Coronary artery (tissue), 2 donors: ENCODE measurements around the gene RBM14.
"Not testable (repeated sequence)": the region's sequence is repeated elsewhere in the genome, so short reads cannot be mapped to it uniquely, and the experiment has no call there.

Experiments used
- DNase-seq: peaks from one replicate; pipeline ENCODE4 v3.0.0-alpha.2; 2017; ENCODE audit warnings: low spot score
- H3K27ac ChIP-seq, 2 donors: fragments of 200-600 bp; sonication (generic); one replicate each; pipeline ENCODE4 v1.5.1; 2016 to 2019
- H3K4me3 ChIP-seq: fragments of 200-600 bp; sonication (generic); 2 replicates; pipeline ENCODE4 v1.5.1; 2016; ENCODE audit warnings: mild to moderate bottlenecking, moderate library complexity
- CTCF ChIP-seq: fragments of 200-600 bp; sonication (generic); IDR thresholded peaks from one replicate; pipeline ENCODE4 v1.5.1; 2019; ENCODE audit warnings: antibody characterized with exemption

The RBM14 gene

GRCh38 chr11:66636411-66636810, 20.0 kb downstream of the RBM14 start:
- DNase-seq: no peak
- H3K27ac ChIP-seq: no peak overlapping the region
- TF ChIP-seq CTCF: no peak
- H3K4me3 ChIP-seq: no peak overlapping the region

GRCh38 chr11:66637557-66638176, 21.2 kb downstream of the RBM14 start:
- Histone ChIP-seq H3K4me3 (peak overlapping the region; percentile 89), H3K27ac (peak overlapping the region; percentile 50 to 80)
- no peak for TF ChIP-seq CTCF
- DNase-seq: no peak

- Histone ChIP-seq H3K27ac (peak within 1 kb of the TSS; percentile 75 to 84), H3K4me3 (peak within 1 kb of the TSS; percentile 89)
- TF ChIP-seq CTCF: no peak
- DNase-seq: peak; percentile 99
These were observed 22.0 kb downstream of the RBM14 start, which contains the start of gene RBM4 for GRCh38 chr11:66638177-66639065. TSS of gene RBM4 (plus strand) at chr11:66638703. CDS start at chr11:66639712, 1,009 bp downstream.

GRCh38 chr11:66639066-66639813, 22.8 kb downstream of the RBM14 start:
- TF ChIP-seq CTCF: no peak
- peak overlapping the region; percentile 75 to 84 for H3K27ac ChIP-seq
- DNase-seq: no peak
- H3K4me3 ChIP-seq: peak overlapping the region; percentile 89

- H3K4me3 ChIP-seq: peak overlapping the region; percentile 89
- H3K27ac ChIP-seq: not testable (repeated sequence)
These were observed 23.4 kb downstream of the RBM14 start for GRCh38 chr11:66639814-66640340.

GRCh38 chr11:66641834-66642233, 25.4 kb downstream of the RBM14 start:
- no peak for DNase-seq
- H3K4me3 ChIP-seq: peak overlapping the region; percentile 89
- no peak overlapping the region for H3K27ac ChIP-seq
- TF ChIP-seq CTCF: no peak

More at GRCh38 chr11:66639814-66640340, 23.4 kb downstream of the RBM14 start:
- not testable (repeated sequence) for DNase-seq
